OCI-LY1 (cell line): ENCODE data around the gene CD72.

Experiments used
- H2AFZ ChIP-seq: fragments of 200-600 bp; sonication (generic), shearing (Covaris generic); 2 replicates; pipeline ENCODE4 v1.6.0; 2014; ENCODE audit warnings: antibody characterized with exemption, mild to moderate bottlenecking, low read length
- H3F3A ChIP-seq: fragments of 200-600 bp; sonication (generic), shearing (Covaris generic); 2 replicates; pipeline ENCODE4 v1.6.0; 2014; ENCODE audit warnings: mild to moderate bottlenecking, antibody characterized with exemption, low read length, moderate library complexity; ENCODE audit not compliant: insufficient read depth
- H3K27ac ChIP-seq: fragments of 200-600 bp; sonication (generic); 2 replicates; pipeline ENCODE4 v1.5.1; 2014; ENCODE audit warnings: low read length, mixed run types, mild to moderate bottlenecking, low read depth; ENCODE audit not compliant: poor library complexity, severe bottlenecking
- H3K27me3 ChIP-seq: fragments of 200-600 bp; sonication (generic); 2 replicates; pipeline ENCODE4 v1.6.0; 2014; ENCODE audit warnings: antibody characterized with exemption, mild to moderate bottlenecking, low read length, moderate library complexity; ENCODE audit not compliant: insufficient read depth
- H3K36me3 ChIP-seq: fragments of 200-600 bp; sonication (generic); 2 replicates; pipeline ENCODE4 v1.6.1; 2014; ENCODE audit warnings: mild to moderate bottlenecking, antibody characterized with exemption, low read length, moderate library complexity, mixed read lengths; ENCODE audit not compliant: insufficient read depth
- H3K4me1 ChIP-seq: fragments of 200-600 bp; sonication (generic); 2 replicates; pipeline ENCODE4 v1.5.1; 2014; ENCODE audit warnings: mild to moderate bottlenecking, low read length, moderate library complexity; ENCODE audit not compliant: insufficient read depth, severe bottlenecking
- H3K4me2 ChIP-seq: fragments of 200-600 bp; sonication (generic), shearing (Covaris generic); 2 replicates; pipeline ENCODE4 v1.6.1; 2014; ENCODE audit warnings: low read length
- H3K4me3 ChIP-seq: fragments of 200-600 bp; sonication (generic); 2 replicates; pipeline ENCODE4 v1.5.1; 2014; ENCODE audit warnings: low read length, low read depth, mild to moderate bottlenecking, mixed read lengths; ENCODE audit not compliant: poor library complexity, severe bottlenecking
- H3K79me2 ChIP-seq: fragments of 200-600 bp; shearing (Covaris generic); 2 replicates; pipeline ENCODE4 v1.6.1; 2016; ENCODE audit warnings: mixed run types, low read length, mixed read lengths; ENCODE audit not compliant: insufficient read depth
- H3K9ac ChIP-seq: fragments of 200-600 bp; sonication (generic), shearing (Covaris generic); 2 replicates; pipeline ENCODE4 v1.6.1; 2014; ENCODE audit warnings: mild to moderate bottlenecking, low read length, mixed read lengths
- H3K9me2 ChIP-seq: fragments of 200-600 bp; sonication (generic), shearing (Covaris generic); 2 replicates; pipeline ENCODE4 v1.6.1; 2014; ENCODE audit warnings: low read depth, mild to moderate bottlenecking, low read length, mixed read lengths
- H3K9me3 ChIP-seq: fragments of 200-600 bp; shearing (Covaris generic); 2 replicates; pipeline ENCODE4 v1.6.1; 2014; ENCODE audit warnings: low read length, mixed read lengths
- H4K20me1 ChIP-seq: fragments of 200-600 bp; sonication (generic), shearing (Covaris generic); 2 replicates; pipeline ENCODE4 v1.6.0; 2016; ENCODE audit warnings: mild to moderate bottlenecking, low read length; ENCODE audit not compliant: insufficient read depth
- EZH2 ChIP-seq: fragments of 200-600 bp; sonication (generic), shearing (Covaris generic); IDR thresholded peaks from 2 replicates; pipeline ENCODE4 v1.8.0; 2017; ENCODE audit warnings: borderline replicate concordance, mixed run types, mild to moderate bottlenecking, antibody characterized with exemption, low read length, moderate library complexity, mixed read lengths
- TF ChIP-seq, protein P1 (sequence below): fragments of 200-600 bp; sonication (generic), shearing (Covaris generic); IDR thresholded peaks from 2 replicates; pipeline ENCODE4 v1.5.1; 2017; ENCODE audit warnings: mild to moderate bottlenecking, antibody characterized with exemption, low read length, moderate library complexity, mixed read lengths

Gene CD72

GRCh38 chr9:35606138-35606504, 12.1 kb downstream of the CD72 start:
- peak overlapping the region; percentile 81 for H3K4me3 ChIP-seq
- no peak for TF ChIP-seq EZH2
- TF ChIP-seq, protein P1, sequence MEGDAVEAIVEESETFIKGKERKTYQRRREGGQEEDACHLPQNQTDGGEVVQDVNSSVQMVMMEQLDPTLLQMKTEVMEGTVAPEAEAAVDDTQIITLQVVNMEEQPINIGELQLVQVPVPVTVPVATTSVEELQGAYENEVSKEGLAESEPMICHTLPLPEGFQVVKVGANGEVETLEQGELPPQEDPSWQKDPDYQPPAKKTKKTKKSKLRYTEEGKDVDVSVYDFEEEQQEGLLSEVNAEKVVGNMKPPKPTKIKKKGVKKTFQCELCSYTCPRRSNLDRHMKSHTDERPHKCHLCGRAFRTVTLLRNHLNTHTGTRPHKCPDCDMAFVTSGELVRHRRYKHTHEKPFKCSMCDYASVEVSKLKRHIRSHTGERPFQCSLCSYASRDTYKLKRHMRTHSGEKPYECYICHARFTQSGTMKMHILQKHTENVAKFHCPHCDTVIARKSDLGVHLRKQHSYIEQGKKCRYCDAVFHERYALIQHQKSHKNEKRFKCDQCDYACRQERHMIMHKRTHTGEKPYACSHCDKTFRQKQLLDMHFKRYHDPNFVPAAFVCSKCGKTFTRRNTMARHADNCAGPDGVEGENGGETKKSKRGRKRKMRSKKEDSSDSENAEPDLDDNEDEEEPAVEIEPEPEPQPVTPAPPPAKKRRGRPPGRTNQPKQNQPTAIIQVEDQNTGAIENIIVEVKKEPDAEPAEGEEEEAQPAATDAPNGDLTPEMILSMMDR: no peak
- H3K36me3 ChIP-seq: peaks cover 44% of the 10 kb centered on the region
- H2AFZ ChIP-seq: no peak overlapping the region
- H3K4me2 ChIP-seq: peak overlapping the region; percentile 97
- H3K27ac ChIP-seq: peak overlapping the region; percentile 47
- peaks cover 11% of the 10 kb centered on the region; the same call in 1 of the 2 replicates for H3K79me2 ChIP-seq
- H3F3A ChIP-seq: no peaks in the 10 kb centered on the region
- peaks cover 56% of the 10 kb centered on the region for H3K4me1 ChIP-seq
- no peaks in the 10 kb centered on the region for H3K27me3 ChIP-seq
- no peaks in the 10 kb centered on the region for H3K9me2 ChIP-seq
- peak overlapping the region; percentile 87 for H3K9ac ChIP-seq
- H4K20me1 ChIP-seq: no peaks in the 10 kb centered on the region
- H3K9me3 ChIP-seq: no peaks in the 10 kb centered on the region

DNA sequence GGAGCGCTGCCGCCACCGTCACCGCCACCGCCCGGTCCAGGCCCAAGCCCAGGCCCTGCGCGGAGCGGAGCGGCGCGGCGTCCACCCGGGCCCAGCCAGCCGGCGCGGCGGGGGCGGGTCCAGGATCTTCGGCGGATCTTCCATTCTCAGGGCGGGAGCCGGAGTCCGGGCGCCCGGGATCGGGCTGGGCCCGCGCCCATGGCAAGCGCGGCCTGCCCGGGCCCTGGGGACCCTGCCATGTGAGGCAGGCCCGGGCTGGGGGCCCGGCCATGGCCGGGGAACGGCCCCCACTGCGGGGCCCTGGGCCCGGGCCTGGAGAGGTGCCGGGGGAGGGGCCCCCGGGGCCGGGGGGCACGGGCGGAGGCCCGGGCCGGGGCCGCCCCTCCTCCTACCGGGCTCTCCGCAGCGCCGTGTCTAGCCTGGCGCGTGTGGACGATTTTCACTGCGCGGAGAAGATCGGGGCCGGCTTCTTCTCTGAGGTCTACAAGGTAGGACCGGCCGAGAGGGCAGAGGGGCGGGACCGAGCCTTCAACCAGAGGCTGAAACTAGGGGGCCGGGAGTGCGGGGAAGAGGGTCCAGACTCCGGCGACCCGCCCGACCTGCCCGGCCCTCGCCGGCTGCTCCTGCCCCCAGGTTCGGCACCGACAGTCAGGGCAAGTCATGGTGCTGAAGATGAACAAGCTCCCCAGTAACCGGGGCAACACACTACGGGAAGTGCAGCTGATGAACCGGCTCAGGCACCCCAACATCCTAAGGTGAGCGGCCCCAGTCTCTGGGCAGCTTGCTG, 12.7 kb downstream of the CD72 start:
- no peak overlapping the region for H2AFZ ChIP-seq
- H3K79me2 ChIP-seq: peaks cover 11% of the 10 kb centered on the region; the same call in 1 of the 2 replicates
- H3K27me3 ChIP-seq: no peaks in the 10 kb centered on the region
- peak overlapping the region; percentile 47 for H3K27ac ChIP-seq
- H3K36me3 ChIP-seq: peaks cover 39% of the 10 kb centered on the region
- H3K9ac ChIP-seq: peak overlapping the region; percentile 87
- no peaks in the 10 kb centered on the region for H3K9me2 ChIP-seq
- TF ChIP-seq, protein P1: no peak
- TF ChIP-seq EZH2: no peak
- peak overlapping the region; percentile 81 for H3K4me3 ChIP-seq
- H4K20me1 ChIP-seq: no peaks in the 10 kb centered on the region
- H3K4me1 ChIP-seq: peaks cover 50% of the 10 kb centered on the region
- peak overlapping the region; percentile 97 for H3K4me2 ChIP-seq
- no peaks in the 10 kb centered on the region for H3K9me3 ChIP-seq
- H3F3A ChIP-seq: no peaks in the 10 kb centered on the region

GRCh38 chr9:35604578-35605350, 13.4 kb downstream of the CD72 start, which contains the start of gene TESK1:
Gene TESK1, plus strand, starts transcription at chr9:35605262. Its CDS starts 358 bp downstream, at chr9:35605620.
- Histone ChIP-seq H2AFZ (no peak within 1 kb of the TSS), H3F3A (no peaks in the 10 kb centered on the region), H4K20me1 (no peaks in the 10 kb centered on the region), H3K4me2 (peak within 1 kb of the TSS; percentile 97), H3K79me2 (peaks cover 11% of the 10 kb centered on the region; the same call in 1 of the 2 replicates), H3K4me3 (peak within 1 kb of the TSS; percentile 81), H3K9me2 (no peaks in the 10 kb centered on the region), H3K4me1 (peaks cover 42% of the 10 kb centered on the region), H3K9me3 (no peaks in the 10 kb centered on the region), H3K27ac (peak within 1 kb of the TSS; percentile 84), H3K9ac (peak within 1 kb of the TSS; percentile 87), H3K36me3 (peaks cover 31% of the 10 kb centered on the region), H3K27me3 (no peaks in the 10 kb centered on the region)
- no peak for TF ChIP-seq EZH2
- TF ChIP-seq, protein P1: no peak
